SK-N-SH (cell line): ENCODE measurements around the gene GPR152. TPM values are rescaled to one million over a fixed set of nuclear protein-coding genes. Genes with fewer than 3 reads are reported as not detected.

Experiments used
- CTCF ChIA-PET: fragments of 300-600, 350-600 bp; formaldehyde crosslinking; extraction: SDS; loops from one replicate; lab custom pipeline; 2021; lab: Yijun Ruan, JAX
- POLR2A ChIA-PET: fragments of 350-600 bp; sonication (Branson Sonifier 250); formaldehyde crosslinking; extraction: SDS; loops from one replicate; lab custom pipeline; 2020; ENCODE audit warnings: antibody characterized with exemption, inconsistent platforms; lab: Yijun Ruan, JAX
- DNase-seq: peaks from one replicate; pipeline ENCODE4 v3.0.0; 2012
- H2AFZ ChIP-seq: fragments of 200-600 bp; sonication (generic); 2 replicates; pipeline ENCODE4 v1.8.1; 2016; ENCODE audit warnings: antibody characterized with exemption, mild to moderate bottlenecking, low read depth
- H3F3A ChIP-seq: fragments of 200-600 bp; sonication (generic); replicated peaks from 2 replicates; pipeline ENCODE3; 2016; ENCODE audit warnings: antibody characterized with exemption, mild to moderate bottlenecking; ENCODE audit not compliant: insufficient read depth
- H3K27ac ChIP-seq, 2 experiments: fragments of 200-500 bp in 1 of 2; fragments of 200-600 bp in 1 of 2; sonication (Bioruptor generic) in 1 of 2; sonication (generic), shearing (Covaris generic) in 1 of 2; 2 replicates each; pipeline versions ENCODE4 v1.5.1 to v1.6.1; 2014 to 2016; ENCODE audit warnings: low read depth in 2 of 2, inconsistent platforms in 1 of 2, low read length in 1 of 2, mild to moderate bottlenecking in 1 of 2, mixed read lengths in 1 of 2
- H3K27me3 ChIP-seq: fragments of 200-600 bp; sonication (generic), shearing (Covaris generic); 2 replicates; pipeline ENCODE4 v1.6.1; 2016; ENCODE audit warnings: mixed run types; ENCODE audit not compliant: insufficient read depth
- H3K36me3 ChIP-seq, 2 experiments: fragments of 200-500 bp in 1 of 2; fragments of 200-600 bp in 1 of 2; sonication (Bioruptor generic) in 1 of 2; sonication (generic) in 1 of 2; replicated peaks in 1 of 2; 2 replicates each; pipeline versions ENCODE3 to v1.5.1; 2014 to 2016; ENCODE audit warnings: low read length in 1 of 2, mild to moderate bottlenecking in 1 of 2; ENCODE audit not compliant: insufficient read depth in 2 of 2, control insufficient read depth in 1 of 2
- H3K4me1 ChIP-seq, 2 experiments: fragments of 200-500 bp in 1 of 2; fragments of 200-600 bp in 1 of 2; sonication (Bioruptor generic) in 1 of 2; sonication (generic), shearing (Covaris generic) in 1 of 2; 2 replicates each; pipeline versions ENCODE4 v1.5.1 to v1.6.1; 2014 to 2016; ENCODE audit warnings: low read depth in 1 of 2, low read length in 1 of 2, mixed run types in 1 of 2; ENCODE audit not compliant: insufficient read depth in 2 of 2, control insufficient read depth in 1 of 2
- H3K4me2 ChIP-seq: fragments of 200-600 bp; sonication (generic), shearing (Covaris generic); 2 replicates; pipeline ENCODE4 v1.6.1; 2017; ENCODE audit warnings: mixed run types
- H3K4me3 ChIP-seq, 2 experiments: fragments of 200-500 bp in 1 of 2; fragments of 200-600 bp in 1 of 2; sonication (Bioruptor generic) in 1 of 2; sonication (generic), shearing (Covaris generic) in 1 of 2; 2 replicates each; pipeline versions ENCODE4 v1.5.1 to v1.8.1; 2014 to 2016; ENCODE audit warnings: low read depth in 2 of 2, inconsistent platforms in 1 of 2, low read length in 1 of 2, mild to moderate bottlenecking in 1 of 2, mixed read lengths in 1 of 2, moderate library complexity in 1 of 2
- H3K79me2 ChIP-seq: fragments of 200-600 bp; sonication (generic); 2 replicates; pipeline ENCODE4 v1.8.1; 2017; ENCODE audit warnings: mild to moderate bottlenecking; ENCODE audit not compliant: insufficient read depth
- H3K9ac ChIP-seq: fragments of 200-600 bp; sonication (generic); 2 replicates; pipeline ENCODE4 v1.6.1; 2017; ENCODE audit warnings: mixed run types
- H3K9me2 ChIP-seq: fragments of 200-600 bp; sonication (generic); 2 replicates; pipeline ENCODE4 v1.6.1; 2017; ENCODE audit warnings: mixed run types
- H3K9me3 ChIP-seq: fragments of 200-600 bp; sonication (generic); 2 replicates; pipeline ENCODE4 v1.6.1; 2017; ENCODE audit warnings: mixed run types, mild to moderate bottlenecking, moderate library complexity
- H4K20me1 ChIP-seq: fragments of 200-600 bp; sonication (generic); 2 replicates; pipeline ENCODE4 v1.6.1; 2017; ENCODE audit warnings: mild to moderate bottlenecking, mixed run types; ENCODE audit not compliant: insufficient read depth
- ELF1 ChIP-seq: IDR thresholded peaks from 2 replicates; pipeline ENCODE4 v1.4.0; 2012
- GATA2 ChIP-seq: sonication (generic); formaldehyde crosslinking; IDR thresholded peaks from 2 replicates; pipeline ENCODE4 v1.5.0; 2020; ENCODE audit warnings: mild to moderate bottlenecking, missing genetic modification reagents
- MAX ChIP-seq: IDR thresholded peaks from 2 replicates; pipeline ENCODE4 v1.4.0; 2012; ENCODE audit warnings: low read depth
- RXRA ChIP-seq: IDR thresholded peaks from 2 replicates; pipeline ENCODE4 v1.4.0; 2012; ENCODE audit warnings: low read depth, mild to moderate bottlenecking, borderline replicate concordance
- TAF1 ChIP-seq: IDR thresholded peaks from 2 replicates; pipeline ENCODE4 v1.6.1; 2012; ENCODE audit warnings: low read depth, mild to moderate bottlenecking, low read length, moderate library complexity, borderline replicate concordance
- TCF12 ChIP-seq: IDR thresholded peaks from 2 replicates; pipeline ENCODE4 v1.4.0; 2012
- TEAD4 ChIP-seq: IDR thresholded peaks from 2 replicates; pipeline ENCODE4 v1.4.0; 2012; ENCODE audit warnings: mild to moderate bottlenecking, borderline replicate concordance; ENCODE audit not compliant: insufficient read depth
- WGBS: methylation state at CpG from one replicate; pipeline ENCODE4 v1.1.6; 2017; ENCODE audit warnings: low lambda C conversion rate; 5-methylcytosine and 5-hydroxymethylcytosine counted together
- polyA plus RNA-seq, 3 experiments: library from polyadenylated mRNA; depleted of rRNA; stranded (reverse); fragments of >200 nt; gene quantifications; 2 replicates each; pipeline ENCODE4 v1.2.3, GENCODE V29; 2012

GPR152 gene
- polyA plus RNA-seq, 1 of the 3 experiments (the other 2 are of a cell fraction), result not detected

GRCh38 chr11:67484847-67485311 is 32.4 kb upstream of the GPR152 start:
- TF ChIP-seq MAX, result no peak
- no peak for TF ChIP-seq RXRA
- no peak for TF ChIP-seq GATA2 (CRISPR knock-in tag)
- Histone ChIP-seq H3K9me2 (no peaks in the 10 kb centered on the region), H3K4me2 (no peak overlapping the region), H3K9ac (no peak overlapping the region), H2AFZ (no peak overlapping the region), H3K27me3 (no peaks in the 10 kb centered on the region), H3K9me3 (no peaks in the 10 kb centered on the region), H3K4me3 (no peak overlapping the region), H3K4me1 (peaks cover 6 to 17% of the 10 kb centered on the region in 2 experiments; a peak in 3 of 4 replicates), H3F3A (peaks cover 2% of the 10 kb centered on the region), H3K79me2 (peaks cover 25% of the 10 kb centered on the region), H3K27ac (no peak overlapping the region), H4K20me1 (no peaks in the 10 kb centered on the region), H3K36me3 (peaks cover 0 to 13% of the 10 kb centered on the region in 2 experiments)
- WGBS, result 95% methylated on average over 11 of the region's 11 CpGs
- no peak for DNase-seq
- POLR2A ChIA-PET, result no interaction called here
- CTCF ChIA-PET, result no interaction called here

GRCh38 chr11:67483831-67484665 is 31.5 kb upstream of the GPR152 start:
- peaks cover 7% of the 10 kb centered on the region for H3F3A ChIP-seq
- ChIA-PET POLR2A (interaction anchor here (1.4 kb wide), 1 partner anchor 15 kb away, joined by 6 read pairs; the partner anchor contains the start of gene TMEM134), CTCF (no interaction called here)
- peak overlapping the region; percentile 79 for H3K4me2 ChIP-seq
- DNase-seq, result no peak
- no peaks in the 10 kb centered on the region for H3K9me2 ChIP-seq
- peaks cover 0 to 7% of the 10 kb centered on the region in 2 experiments for H3K36me3 ChIP-seq
- no peak overlapping the region for H3K9ac ChIP-seq
- no peak overlapping the region for H3K27ac ChIP-seq
- H3K27me3 ChIP-seq, result no peaks in the 10 kb centered on the region
- H3K79me2 ChIP-seq, result peaks cover 25% of the 10 kb centered on the region
- no peaks in the 10 kb centered on the region for H3K9me3 ChIP-seq
- peak overlapping the region; percentile 54 to 62; a peak in 3 of 4 replicates for H3K4me3 ChIP-seq
- TF ChIP-seq GATA2 (CRISPR knock-in tag) (no peak), TEAD4 (no peak), TCF12 (no peak), ELF1 (no peak), TAF1 (no peak)
- WGBS, result 92% methylated on average over 16 of the region's 16 CpGs
- no peaks in the 10 kb centered on the region for H4K20me1 ChIP-seq
- H2AFZ ChIP-seq, result no peak overlapping the region
- H3K4me1 ChIP-seq, result peaks cover 6 to 17% of the 10 kb centered on the region in 2 experiments; a peak in 3 of 4 replicates
